ENCODE results near the gene SND1.

Gene SND1

DNA sequence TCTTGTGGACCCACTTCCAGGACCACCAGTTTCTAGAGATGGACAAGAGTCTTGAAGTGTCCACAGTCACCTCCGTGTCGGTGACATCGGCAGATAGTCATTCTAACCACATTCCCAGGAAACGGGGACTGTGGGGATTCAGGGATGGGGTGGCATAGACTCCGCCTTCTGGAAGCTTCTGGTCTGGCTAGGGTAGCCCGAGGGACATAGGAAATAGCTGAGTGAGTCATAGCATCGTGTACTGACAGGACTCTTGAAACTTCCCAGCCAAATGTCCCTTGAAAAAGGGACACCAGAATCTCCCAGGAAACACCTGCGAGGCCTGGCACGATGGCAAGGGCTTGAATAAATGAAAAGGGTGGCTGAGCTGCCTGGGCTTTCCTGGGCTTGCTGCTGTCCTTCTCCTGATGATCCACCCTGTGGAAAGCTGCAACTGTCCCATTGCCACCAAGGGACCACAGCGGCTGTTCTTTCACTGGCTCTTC is 463.4 kb downstream of the SND1 start:
- Histone ChIP-seq H3K27ac (ENCODE audit: low read depth, low read length) (no peak overlapping the region), H3K9me3 (ENCODE audit: control insufficient read depth in 1 of 2, low read length in 2 of 2) (no peaks in the 10 kb centered on the region), H3K27me3 (ENCODE audit: control insufficient read depth in 1 of 2, insufficient read depth in 2 of 2, low read length in 2 of 2) (peaks cover 0 to 4% of the 10 kb centered on the region in 2 donors), H3K4me3 (ENCODE audit: low read depth in 1 of 2, low read length in 2 of 2) (no peak overlapping the region), H3K4me1 (ENCODE audit: control insufficient read depth in 1 of 2, insufficient read depth in 2 of 2, low read length in 2 of 2) (peaks cover 0 to 13% of the 10 kb centered on the region in 2 donors), H3K36me3 (ENCODE audit: control insufficient read depth in 1 of 2, insufficient read depth in 2 of 2, low read length in 2 of 2) (no peaks in the 10 kb centered on the region), H3K9ac (ENCODE audit: low read depth in 1 of 2, low read length in 2 of 2) (no peak overlapping the region)

DNA sequence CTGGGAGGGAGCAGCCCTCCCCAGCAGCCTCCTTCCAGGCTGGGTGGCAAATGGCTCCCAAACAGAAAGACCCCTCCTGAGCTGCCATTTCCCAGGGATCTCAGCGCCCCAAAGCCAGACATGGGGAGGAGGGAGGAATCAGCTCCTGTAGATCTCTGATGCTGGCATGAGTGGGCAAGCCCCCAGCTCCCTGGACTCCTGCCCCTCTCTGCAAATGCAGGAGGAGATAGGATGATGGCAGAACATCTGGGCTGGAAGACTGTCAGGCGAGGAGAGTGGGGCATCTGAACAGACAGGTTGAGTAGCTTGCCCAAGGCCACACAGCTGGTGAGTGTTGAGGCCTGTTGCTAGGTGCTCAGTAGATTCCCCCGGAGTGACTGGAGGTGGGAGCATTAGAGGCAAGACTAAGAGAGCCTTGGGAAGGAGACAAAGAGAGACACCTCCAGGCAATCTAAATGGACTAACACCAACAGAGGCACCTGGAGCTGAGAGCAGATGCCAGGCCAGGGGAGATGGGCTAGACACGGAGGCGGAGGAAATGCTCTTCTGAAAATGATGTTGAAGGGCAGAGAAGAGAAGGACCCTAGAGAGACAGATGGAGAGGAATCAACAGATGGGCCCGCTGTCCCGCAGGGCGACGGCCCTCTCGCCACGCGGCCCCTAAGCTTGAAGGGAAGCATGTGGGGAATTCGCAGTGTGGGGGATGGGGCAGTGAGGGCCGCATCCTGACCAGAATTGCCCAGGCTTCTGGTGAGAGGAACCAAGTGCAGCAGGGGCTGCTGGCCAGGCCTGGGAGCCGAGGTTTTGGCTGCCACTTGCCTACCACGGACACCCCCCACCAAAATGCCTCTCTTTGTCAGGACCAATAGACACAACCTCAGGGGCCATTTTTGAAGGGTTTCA is 464.1 kb downstream of the SND1 start:
- Histone ChIP-seq H3K4me1 (ENCODE audit: control insufficient read depth in 1 of 2, insufficient read depth in 2 of 2, low read length in 2 of 2) (peaks cover 0 to 10% of the 10 kb centered on the region in 2 donors), H3K9ac (ENCODE audit: low read depth in 1 of 2, low read length in 2 of 2) (no peak overlapping the region), H3K9me3 (ENCODE audit: control insufficient read depth in 1 of 2, low read length in 2 of 2) (no peaks in the 10 kb centered on the region), H3K4me3 (ENCODE audit: low read depth in 1 of 2, low read length in 2 of 2) (no peak overlapping the region), H3K36me3 (ENCODE audit: control insufficient read depth in 1 of 2, insufficient read depth in 2 of 2, low read length in 2 of 2) (no peaks in the 10 kb centered on the region), H3K27me3 (ENCODE audit: control insufficient read depth in 1 of 2, insufficient read depth in 2 of 2, low read length in 2 of 2) (peaks cover 0 to 4% of the 10 kb centered on the region in 2 donors), H3K27ac (ENCODE audit: low read depth, low read length) (no peak overlapping the region)

DNA sequence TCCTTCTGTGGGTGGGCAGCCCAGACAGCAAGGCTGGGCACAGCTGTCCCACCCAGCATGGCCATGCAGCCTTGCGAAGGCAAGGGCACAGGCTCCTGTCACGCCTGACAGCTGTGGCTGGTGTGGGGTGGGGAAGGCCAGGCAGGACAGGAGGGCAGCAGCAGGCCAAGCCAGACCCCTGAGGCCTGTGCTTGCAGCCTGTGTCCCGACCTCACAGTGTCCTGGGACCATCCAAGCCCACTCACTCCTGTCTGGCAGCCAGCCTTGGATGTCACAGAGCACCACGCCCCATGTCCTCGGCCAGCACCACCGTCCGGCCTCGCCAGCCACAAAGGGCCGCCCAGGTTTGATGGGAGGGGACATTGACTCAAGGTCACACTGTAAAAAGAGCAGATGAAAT is 464.7 kb downstream of the SND1 start:
- H3K36me3 ChIP-seq (ENCODE audit: control insufficient read depth in 1 of 2, insufficient read depth in 2 of 2, low read length in 2 of 2): no peaks in the 10 kb centered on the region
- peaks cover 0 to 4% of the 10 kb centered on the region in 2 donors for H3K27me3 ChIP-seq (ENCODE audit: control insufficient read depth in 1 of 2, insufficient read depth in 2 of 2, low read length in 2 of 2)
- no peaks in the 10 kb centered on the region for H3K9me3 ChIP-seq (ENCODE audit: control insufficient read depth in 1 of 2, low read length in 2 of 2)
- peaks cover 0 to 10% of the 10 kb centered on the region in 2 donors for H3K4me1 ChIP-seq (ENCODE audit: control insufficient read depth in 1 of 2, insufficient read depth in 2 of 2, low read length in 2 of 2)
- no peak overlapping the region for H3K27ac ChIP-seq (ENCODE audit: low read depth, low read length)
- H3K4me3 ChIP-seq (ENCODE audit: low read depth in 1 of 2, low read length in 2 of 2): no peak overlapping the region
- no peak overlapping the region for H3K9ac ChIP-seq (ENCODE audit: low read depth in 1 of 2, low read length in 2 of 2)

DNA sequence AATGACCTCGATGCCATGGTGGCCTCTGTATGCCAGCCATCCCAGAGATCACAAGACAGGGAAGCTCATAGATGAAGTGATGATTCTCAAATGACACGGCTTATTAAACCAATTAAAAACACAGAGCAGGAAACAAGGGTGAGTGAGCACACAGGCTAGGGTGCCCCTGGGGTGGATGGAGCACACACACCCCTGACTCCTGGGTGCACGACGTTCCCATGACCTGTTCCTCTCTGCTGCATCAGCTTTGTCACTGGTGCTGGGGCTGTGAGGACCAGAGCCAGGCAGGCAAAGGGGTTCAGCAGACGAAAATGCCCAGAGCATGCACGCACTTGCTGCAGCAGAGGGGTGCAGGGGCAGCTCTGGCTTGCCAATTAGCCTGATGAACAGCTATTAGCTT is 465.7 kb downstream of the SND1 start:
- Histone ChIP-seq H3K36me3 (ENCODE audit: control insufficient read depth in 1 of 2, insufficient read depth in 2 of 2, low read length in 2 of 2) (no peaks in the 10 kb centered on the region), H3K27me3 (ENCODE audit: control insufficient read depth in 1 of 2, insufficient read depth in 2 of 2, low read length in 2 of 2) (peaks cover 0 to 4% of the 10 kb centered on the region in 2 donors), H3K9me3 (ENCODE audit: control insufficient read depth in 1 of 2, low read length in 2 of 2) (no peaks in the 10 kb centered on the region), H3K4me1 (ENCODE audit: control insufficient read depth in 1 of 2, insufficient read depth in 2 of 2, low read length in 2 of 2) (peaks cover 0 to 5% of the 10 kb centered on the region in 2 donors), H3K9ac (ENCODE audit: low read depth in 1 of 2, low read length in 2 of 2) (no peak overlapping the region), H3K27ac (ENCODE audit: low read depth, low read length) (no peak overlapping the region), H3K4me3 (ENCODE audit: low read depth in 1 of 2, low read length in 2 of 2) (no peak overlapping the region)

DNA sequence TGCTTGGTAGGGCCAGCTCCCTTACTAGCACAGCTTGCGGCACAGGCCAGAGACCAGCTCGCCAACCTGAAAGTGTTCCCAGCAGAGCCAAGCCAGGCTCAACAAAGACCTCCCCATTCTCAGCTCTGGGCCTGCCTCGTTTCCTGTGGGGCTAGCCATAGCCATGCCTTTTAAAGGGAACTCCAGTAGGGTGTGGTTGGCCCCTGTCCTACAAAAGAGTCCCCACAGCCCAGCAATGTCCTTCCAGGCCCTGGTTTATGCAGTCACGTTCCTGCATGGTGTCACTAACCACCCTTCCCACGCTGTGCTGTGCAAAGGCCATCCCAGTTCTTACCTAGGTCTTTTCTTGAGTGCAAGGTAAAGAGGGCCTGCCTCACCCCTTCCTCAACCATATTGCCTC is 467.0 kb downstream of the SND1 start:
- peaks cover 0 to 4% of the 10 kb centered on the region in 2 donors for H3K27me3 ChIP-seq (ENCODE audit: control insufficient read depth in 1 of 2, insufficient read depth in 2 of 2, low read length in 2 of 2)
- no peaks in the 10 kb centered on the region for H3K9me3 ChIP-seq (ENCODE audit: control insufficient read depth in 1 of 2, low read length in 2 of 2)
- no peak overlapping the region for H3K4me3 ChIP-seq (ENCODE audit: low read depth in 1 of 2, low read length in 2 of 2)
- H3K36me3 ChIP-seq (ENCODE audit: control insufficient read depth in 1 of 2, insufficient read depth in 2 of 2, low read length in 2 of 2): no peaks in the 10 kb centered on the region
- no peaks in the 10 kb centered on the region for H3K4me1 ChIP-seq (ENCODE audit: control insufficient read depth in 1 of 2, insufficient read depth in 2 of 2, low read length in 2 of 2)
- H3K27ac ChIP-seq (ENCODE audit: low read depth, low read length): no peak overlapping the region
- H3K9ac ChIP-seq (ENCODE audit: low read depth in 1 of 2, low read length in 2 of 2): no peak overlapping the region

DNA sequence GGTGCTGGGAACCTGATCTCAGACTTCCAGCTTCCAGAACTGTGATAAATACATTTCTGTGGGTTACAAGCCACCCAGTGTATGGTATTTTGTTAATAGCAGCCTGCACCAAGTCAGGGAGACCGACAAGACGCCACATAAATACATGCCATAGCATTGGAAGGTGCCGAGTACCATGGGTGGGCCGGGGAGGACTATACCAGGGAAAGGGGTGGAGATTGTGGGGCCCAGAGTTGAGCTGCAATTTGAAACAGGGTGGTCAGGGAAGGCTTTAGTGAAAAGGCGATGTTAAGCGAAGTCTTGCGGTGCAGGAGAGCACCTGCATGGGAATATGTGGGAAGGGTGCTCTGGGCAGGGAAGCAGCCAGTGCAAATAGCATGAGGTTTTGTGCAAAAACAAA is 468.1 kb downstream of the SND1 start:
- Histone ChIP-seq H3K27ac (ENCODE audit: low read depth, low read length) (no peak overlapping the region), H3K4me1 (ENCODE audit: control insufficient read depth in 1 of 2, insufficient read depth in 2 of 2, low read length in 2 of 2) (no peaks in the 10 kb centered on the region), H3K9me3 (ENCODE audit: control insufficient read depth in 1 of 2, low read length in 2 of 2) (no peaks in the 10 kb centered on the region), H3K36me3 (ENCODE audit: control insufficient read depth in 1 of 2, insufficient read depth in 2 of 2, low read length in 2 of 2) (no peaks in the 10 kb centered on the region), H3K9ac (ENCODE audit: low read depth in 1 of 2, low read length in 2 of 2) (no peak overlapping the region), H3K4me3 (ENCODE audit: low read depth in 1 of 2, low read length in 2 of 2) (no peak overlapping the region), H3K27me3 (ENCODE audit: control insufficient read depth in 1 of 2, insufficient read depth in 2 of 2, low read length in 2 of 2) (peaks cover 0 to 4% of the 10 kb centered on the region in 2 donors)

DNA sequence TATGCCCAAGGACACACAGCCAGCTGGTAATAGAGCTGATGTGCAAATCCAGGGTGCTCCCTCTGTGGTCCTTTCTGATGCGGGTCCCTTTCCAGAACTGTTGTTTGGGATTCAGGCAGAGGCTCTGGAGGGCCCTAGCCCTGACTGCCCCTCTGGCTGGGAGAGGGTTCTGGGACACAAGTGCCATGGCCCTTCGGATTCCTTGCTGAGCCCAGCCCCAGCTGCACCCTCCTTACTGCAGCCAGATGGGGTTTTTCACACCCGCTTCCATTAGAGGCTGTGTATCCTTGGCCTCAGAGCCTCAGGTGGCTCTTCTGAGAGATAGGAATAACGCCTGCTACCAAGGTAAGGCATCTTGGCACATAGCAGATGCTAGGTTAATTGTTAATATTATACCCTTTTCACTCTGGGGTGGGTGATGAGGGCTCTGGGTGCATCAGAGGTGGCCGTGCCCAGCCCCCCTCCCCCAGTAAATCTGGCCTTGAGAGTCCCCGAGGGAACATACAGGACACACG is 469.0 kb downstream of the SND1 start:
- Histone ChIP-seq H3K4me3 (ENCODE audit: low read depth in 1 of 2, low read length in 2 of 2) (no peak overlapping the region), H3K27me3 (ENCODE audit: control insufficient read depth in 1 of 2, insufficient read depth in 2 of 2, low read length in 2 of 2) (peaks cover 0 to 4% of the 10 kb centered on the region in 2 donors), H3K9ac (ENCODE audit: low read depth in 1 of 2, low read length in 2 of 2) (no peak overlapping the region), H3K9me3 (ENCODE audit: control insufficient read depth in 1 of 2, low read length in 2 of 2) (no peaks in the 10 kb centered on the region), H3K4me1 (ENCODE audit: control insufficient read depth in 1 of 2, insufficient read depth in 2 of 2, low read length in 2 of 2) (no peaks in the 10 kb centered on the region), H3K27ac (ENCODE audit: low read depth, low read length) (no peak overlapping the region), H3K36me3 (ENCODE audit: control insufficient read depth in 1 of 2, insufficient read depth in 2 of 2, low read length in 2 of 2) (no peaks in the 10 kb centered on the region)

DNA sequence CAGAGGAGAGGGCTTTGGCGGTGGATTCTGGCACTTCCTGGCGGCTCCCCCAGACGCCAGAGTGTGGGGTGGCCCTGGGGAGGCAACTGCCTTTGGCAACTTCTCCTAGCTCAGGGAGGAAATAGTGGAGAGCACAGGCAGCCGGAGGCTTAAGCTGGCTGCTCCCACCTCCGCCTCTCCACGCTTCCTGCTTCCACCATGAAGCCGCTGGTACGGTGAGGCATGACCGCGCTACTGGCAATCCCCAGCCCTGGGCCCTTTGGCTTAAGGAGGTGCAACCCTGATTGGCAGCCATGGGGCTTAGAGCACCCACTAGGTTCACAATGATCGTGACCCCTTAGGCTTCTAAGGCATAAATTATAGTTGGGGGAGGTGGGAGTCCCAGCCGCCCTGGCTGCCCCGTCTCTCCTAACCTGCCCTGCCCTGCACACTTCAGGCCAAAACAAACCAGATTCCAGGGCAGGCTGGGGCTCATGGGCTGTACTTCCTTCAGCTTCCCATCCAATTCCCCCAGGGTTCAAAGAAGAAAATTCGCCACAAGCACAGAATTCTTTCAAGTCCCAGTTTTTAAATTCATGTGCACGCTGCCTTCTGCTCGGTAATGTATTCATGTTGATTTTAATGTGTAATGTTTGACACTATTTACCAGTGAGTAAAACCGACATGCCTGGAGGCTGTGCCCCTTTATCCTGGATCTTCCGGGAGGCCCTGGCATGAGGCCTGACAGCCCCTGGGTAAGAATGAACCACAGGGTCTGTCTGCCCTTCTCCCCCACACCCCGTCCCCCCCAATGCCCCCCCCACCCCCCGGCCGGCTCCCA is 469.9 kb downstream of the SND1 start:
- H3K9ac ChIP-seq (ENCODE audit: low read depth in 1 of 2, low read length in 2 of 2): no peak overlapping the region
- H3K36me3 ChIP-seq (ENCODE audit: control insufficient read depth in 1 of 2, insufficient read depth in 2 of 2, low read length in 2 of 2): no peaks in the 10 kb centered on the region
- no peaks in the 10 kb centered on the region for H3K4me1 ChIP-seq (ENCODE audit: control insufficient read depth in 1 of 2, insufficient read depth in 2 of 2, low read length in 2 of 2)
- no peak overlapping the region for H3K27ac ChIP-seq (ENCODE audit: low read depth, low read length)
- no peak overlapping the region for H3K4me3 ChIP-seq (ENCODE audit: low read depth in 1 of 2, low read length in 2 of 2)
- no peaks in the 10 kb centered on the region for H3K9me3 ChIP-seq (ENCODE audit: control insufficient read depth in 1 of 2, low read length in 2 of 2)
- peaks cover 0 to under 1% of the 10 kb centered on the region in 2 donors for H3K27me3 ChIP-seq (ENCODE audit: control insufficient read depth in 1 of 2, insufficient read depth in 2 of 2, low read length in 2 of 2)

DNA sequence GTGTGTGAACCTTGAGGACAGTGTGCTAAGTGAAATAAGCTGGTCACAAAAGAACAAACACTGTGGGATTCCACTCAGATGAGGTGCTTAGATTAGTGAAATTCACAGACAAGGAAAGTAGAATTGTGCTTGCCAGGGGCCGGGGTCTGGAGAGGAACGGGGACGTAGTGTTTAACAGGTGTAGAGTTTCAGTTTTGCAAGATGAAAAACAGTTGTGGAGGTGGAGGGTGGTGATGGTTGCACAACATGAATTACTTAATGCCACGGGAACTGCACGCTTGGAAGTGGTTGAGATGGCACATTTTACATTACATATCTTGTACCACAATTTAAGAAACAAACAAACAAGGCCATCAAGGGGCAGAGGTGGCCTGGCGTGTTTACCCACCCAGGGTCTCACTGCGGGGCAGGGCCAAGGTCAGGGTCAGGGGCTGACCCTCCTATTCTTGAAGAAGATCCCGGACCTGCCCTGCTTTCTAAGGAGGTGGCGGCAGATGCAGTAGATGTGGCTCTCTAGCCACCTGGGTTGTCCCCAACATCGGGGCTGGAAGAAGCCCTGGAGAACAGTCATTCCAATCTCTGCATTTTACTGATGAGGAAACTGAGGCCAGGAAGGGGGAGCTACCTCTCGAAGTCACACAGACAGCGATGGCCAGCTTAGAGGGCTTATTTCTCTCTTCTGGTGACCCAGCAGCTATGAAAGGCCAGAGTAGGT is 470.7 kb downstream of the SND1 start:
- H3K9me3 ChIP-seq (ENCODE audit: control insufficient read depth in 1 of 2, low read length in 2 of 2): no peaks in the 10 kb centered on the region
- no peak overlapping the region for H3K4me3 ChIP-seq (ENCODE audit: low read depth in 1 of 2, low read length in 2 of 2)
- no peaks in the 10 kb centered on the region for H3K4me1 ChIP-seq (ENCODE audit: control insufficient read depth in 1 of 2, insufficient read depth in 2 of 2, low read length in 2 of 2)
- no peak overlapping the region for H3K9ac ChIP-seq (ENCODE audit: low read depth in 1 of 2, low read length in 2 of 2)
- no peaks in the 10 kb centered on the region for H3K27me3 ChIP-seq (ENCODE audit: control insufficient read depth in 1 of 2, insufficient read depth in 2 of 2, low read length in 2 of 2)
- H3K36me3 ChIP-seq (ENCODE audit: control insufficient read depth in 1 of 2, insufficient read depth in 2 of 2, low read length in 2 of 2): no peaks in the 10 kb centered on the region
- H3K27ac ChIP-seq (ENCODE audit: low read depth, low read length): no peak overlapping the region

All from duodenal mucosa (tissue), 2 donors.